Left lung (tissue), 10 donors: Measurements from ENCODE around the gene BTN1A1. TPM values are rescaled to one million over a fixed set of nuclear protein-coding genes. Genes with fewer than 3 reads are reported as not detected.
A peak's percentile ranks its signal among the peaks of the same experiment; 100 is the strongest.

Experiments used
- ATAC-seq: fragments of 200-7000 bp; cut with Tn5 transposase; one replicate; pipeline ENCODE4 v1.9.1; 2020; ENCODE audit warnings: moderate library complexity
- DNase-seq, 4 donors: peaks; one replicate each; pipeline ENCODE4 v3.0.0-alpha.2; 2013 to 2020
- H3K27ac ChIP-seq, 2 donors: fragments of 200-600 bp; sonication (generic) in 1 of 2; one replicate each; pipeline versions ENCODE4 v1.5.0 to v1.8.0; 2020 to 2021
- H3K27me3 ChIP-seq, 2 donors: fragments of 200-600 bp; sonication (generic) in 1 of 2; one replicate each; pipeline versions ENCODE4 v1.5.0 to v1.8.0; 2020 to 2021
- H3K36me3 ChIP-seq, 2 donors: fragments of 200-600 bp; sonication (generic) in 1 of 2; one replicate each; pipeline versions ENCODE4 v1.5.0 to v1.8.0; 2020 to 2021
- H3K4me1 ChIP-seq, 2 donors: fragments of 200-600 bp; one replicate each; pipeline ENCODE4 v1.8.0; 2021
- H3K4me3 ChIP-seq, 2 donors: fragments of 200-600 bp; sonication (generic) in 1 of 2; one replicate each; pipeline versions ENCODE4 v1.5.0 to v1.8.0; 2020 to 2021; ENCODE audit warnings: mild to moderate bottlenecking in 1 of 2
- H3K9me3 ChIP-seq, 2 donors: fragments of 200-600 bp; sonication (generic) in 1 of 2; one replicate each; pipeline versions ENCODE4 v1.5.0 to v1.8.0; 2020 to 2021
- CTCF ChIP-seq, 2 donors: fragments of 200-600 bp; sonication (generic) in 1 of 2; IDR thresholded peaks; one replicate each; pipeline versions ENCODE4 v1.5.0 to v1.8.0; 2021; ENCODE audit warnings: antibody characterized with exemption in 2 of 2
- intact Hi-C, 2 donors: fragments of 100-400 bp; cut with DNase I; formaldehyde crosslinking; loops; one replicate each; pipeline versions ENCODE4 v1.11.2 to v1.14.2; 2022
- polyA plus RNA-seq, 6 donors: library from polyadenylated mRNA; unstranded; fragments of 120-200 nt; gene quantifications; one replicate each; pipeline ENCODE4 v1.2.1, GENCODE V29; 2013; ENCODE audit not compliant: insufficient read length in 6 of 6
- total RNA-seq, 2 donors: library from RNA; stranded (reverse); fragmentation: NEBNext Ultra II Directional; extraction: Animal tissue kit (Norgen Biotek cat#: 25700); gene quantifications; one replicate each; pipeline ENCODE4 v1.2.1, GENCODE V29; 2021
- donor health status: DM: no; HTN: yes; CAD: no.
- donor health status: DM: no; HTN: no; CAD: no.

The BTN1A1 gene
- total and polyA plus RNA-seq, 8 donors: 0.15 to 0.32 (median 0.23) TPM; not detected in 2

DNA sequence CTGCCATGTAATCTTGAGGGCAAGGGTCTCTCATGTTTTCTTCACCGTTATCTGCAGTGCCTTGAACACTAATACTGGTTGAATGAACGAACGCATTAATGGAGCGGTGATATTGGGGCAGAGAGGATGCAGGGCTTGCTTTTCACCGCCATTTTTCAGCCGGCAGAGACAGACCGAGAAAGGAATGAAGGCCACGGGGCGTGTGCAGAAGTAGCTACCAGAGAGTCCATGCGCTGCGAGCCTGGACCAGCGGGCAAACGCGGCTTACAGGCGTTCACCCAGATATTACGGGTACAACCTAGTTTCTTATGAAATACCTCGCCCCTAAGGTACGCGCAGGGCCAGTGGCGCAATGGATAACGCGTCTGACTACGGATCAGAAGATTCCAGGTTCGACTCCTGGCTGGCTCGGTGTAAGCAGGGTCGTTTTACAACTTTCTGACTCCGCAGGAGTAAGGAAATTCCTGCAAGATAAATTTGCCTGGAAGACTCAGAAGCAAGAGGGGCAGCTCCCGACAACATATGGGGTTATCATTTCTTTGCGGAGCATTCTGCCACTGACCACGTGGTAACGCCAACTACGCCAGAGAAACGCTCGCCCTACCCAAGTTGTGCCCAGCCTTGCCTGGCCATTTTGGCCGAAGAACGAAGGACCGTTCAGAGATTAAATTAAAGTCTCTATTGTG lies 37.2 kb downstream of the BTN1A1 start:
- peaks cover 0 to 6% of the 10 kb centered on the region in 2 donors for H3K36me3 ChIP-seq
- H3K9me3 ChIP-seq: no peaks in the 10 kb centered on the region
- ATAC-seq (peak; percentile 80), DNase-seq (peak; percentile 88 to 95 (median 94))
- no peaks in the 10 kb centered on the region for H3K27me3 ChIP-seq
- H3K4me1 ChIP-seq: peaks cover 9 to 40% of the 10 kb centered on the region in 2 donors
- H3K27ac ChIP-seq: peak overlapping the region; percentile 91 to 95
- TF ChIP-seq CTCF (IDR thresholded peaks at IDR 0.05): no peak
- H3K4me3 ChIP-seq: peak overlapping the region; percentile 82 to 85
- intact Hi-C loops: no loop called here

DNA sequence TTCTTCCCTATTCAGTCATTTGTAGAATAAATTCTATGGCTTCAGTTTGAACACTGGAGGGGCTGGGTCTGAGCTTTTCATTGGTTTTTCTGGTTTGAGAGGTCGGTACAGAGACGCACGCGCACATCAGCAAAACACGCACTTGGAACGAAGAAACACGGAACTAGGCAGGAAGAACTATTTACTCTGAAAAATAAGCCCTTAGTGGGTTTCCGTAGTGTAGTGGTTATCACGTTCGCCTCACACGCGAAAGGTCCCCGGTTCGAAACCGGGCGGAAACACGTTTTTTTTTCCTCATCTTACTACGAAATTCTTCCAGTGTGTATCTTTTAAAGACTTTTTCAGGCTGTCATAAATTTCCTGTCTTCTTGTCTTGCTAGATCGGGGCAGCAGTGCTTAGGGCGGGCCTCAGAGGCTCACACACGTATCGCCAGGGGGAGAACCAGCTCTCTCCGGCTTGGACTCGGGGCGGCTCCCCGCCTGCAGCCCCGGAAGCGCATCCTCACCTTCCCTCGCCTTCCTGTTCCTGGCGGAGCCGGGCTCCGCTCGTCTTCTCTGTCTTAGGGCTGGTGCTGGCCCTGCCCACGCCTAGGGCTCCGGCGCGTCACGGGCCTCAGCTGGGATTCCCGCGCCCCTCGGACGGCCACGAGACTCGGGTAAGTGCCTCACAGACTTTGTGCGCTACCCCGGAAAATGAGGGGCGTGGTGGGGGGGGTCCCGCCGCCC lies 37.9 kb downstream of the BTN1A1 start, which contains the start of gene HMGN4:
Gene HMGN4 (plus strand): TSS at position 521 of the 726 bp plus-strand sequence. CDS start 6,841 bp downstream, outside the sequence.
- Histone ChIP-seq H3K4me1 (peaks cover 9 to 37% of the 10 kb centered on the region in 2 donors), H3K9me3 (no peaks in the 10 kb centered on the region), H3K36me3 (peaks cover 0 to 13% of the 10 kb centered on the region in 2 donors), H3K27me3 (no peaks in the 10 kb centered on the region), H3K4me3 (peak within 1 kb of the TSS; percentile 82 to 85), H3K27ac (peak within 1 kb of the TSS; percentile 91 to 95)
- no peak for TF ChIP-seq CTCF (IDR thresholded peaks at IDR 0.05)
- ATAC-seq (peak; percentile 88), DNase-seq (peak; percentile 87 to 97 (median 94))
- intact Hi-C loops: no loop called here

DNA sequence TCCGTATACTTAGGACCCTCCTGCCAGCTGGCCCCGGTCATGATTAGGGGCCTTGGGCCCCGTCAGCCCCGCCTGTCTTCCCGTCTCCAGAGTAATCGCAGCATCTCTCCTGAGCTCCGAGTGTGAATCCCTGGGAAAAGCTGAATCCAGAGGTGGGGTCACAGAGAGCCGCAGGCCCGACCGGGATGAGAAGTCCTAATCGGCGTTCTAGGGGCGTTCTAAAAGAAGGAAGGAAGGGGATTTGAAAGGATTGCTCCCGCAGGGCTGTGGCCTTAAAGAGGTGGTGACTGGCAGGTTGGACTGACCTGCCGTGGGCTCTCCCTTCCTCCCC lies 38.4 kb downstream of the BTN1A1 start:
- no peak for TF ChIP-seq CTCF (IDR thresholded peaks at IDR 0.05)
- H3K4me3 ChIP-seq: peak overlapping the region; percentile 82 to 85
- ATAC-seq: peak; percentile 1
- DNase-seq: no peak
- H3K27me3 ChIP-seq: no peaks in the 10 kb centered on the region
- peaks cover 0 to 13% of the 10 kb centered on the region in 2 donors for H3K36me3 ChIP-seq
- peaks cover 9 to 32% of the 10 kb centered on the region in 2 donors for H3K4me1 ChIP-seq
- H3K27ac ChIP-seq: peak overlapping the region; percentile 91 to 95
- H3K9me3 ChIP-seq: no peaks in the 10 kb centered on the region
- intact Hi-C loops: no loop called here

GRCh38 chr6:26539071-26539615 lies 39.0 kb downstream of the BTN1A1 start:
- H3K27ac ChIP-seq: peak overlapping the region; percentile 91 to 95
- H3K4me1 ChIP-seq: peaks cover 9 to 31% of the 10 kb centered on the region in 2 donors
- H3K36me3 ChIP-seq: peaks cover 0 to 14% of the 10 kb centered on the region in 2 donors
- H3K27me3 ChIP-seq: no peaks in the 10 kb centered on the region
- ATAC-seq: no peak
- TF ChIP-seq CTCF (IDR thresholded peaks at IDR 0.05): no peak
- no peak for DNase-seq
- H3K9me3 ChIP-seq: no peaks in the 10 kb centered on the region
- H3K4me3 ChIP-seq: peak overlapping the region; percentile 82 to 85
- intact Hi-C loops: no loop called here

- ATAC-seq: no peak
- Histone ChIP-seq H3K36me3 (peaks cover 0 to 31% of the 10 kb centered on the region in 2 donors), H3K27ac (no peak overlapping the region), H3K27me3 (no peaks in the 10 kb centered on the region), H3K4me1 (peaks cover 3 to 24% of the 10 kb centered on the region in 2 donors), H3K4me3 (no peak overlapping the region), H3K9me3 (no peaks in the 10 kb centered on the region)
- peak in 2 of 4 donors; percentile 49 to 61 for DNase-seq
- no peak for TF ChIP-seq CTCF (IDR thresholded peaks at IDR 0.05)
- intact Hi-C loops: no loop called here
Measured at GRCh38 chr6:26541579-26541978, 41.5 kb downstream of the BTN1A1 start.
